ENCODE results near the gene ENTPD5. TPM values are rescaled to one million over a fixed set of nuclear protein-coding genes. Genes with fewer than 3 reads are reported as not detected.

Gene ENTPD5, protein sequence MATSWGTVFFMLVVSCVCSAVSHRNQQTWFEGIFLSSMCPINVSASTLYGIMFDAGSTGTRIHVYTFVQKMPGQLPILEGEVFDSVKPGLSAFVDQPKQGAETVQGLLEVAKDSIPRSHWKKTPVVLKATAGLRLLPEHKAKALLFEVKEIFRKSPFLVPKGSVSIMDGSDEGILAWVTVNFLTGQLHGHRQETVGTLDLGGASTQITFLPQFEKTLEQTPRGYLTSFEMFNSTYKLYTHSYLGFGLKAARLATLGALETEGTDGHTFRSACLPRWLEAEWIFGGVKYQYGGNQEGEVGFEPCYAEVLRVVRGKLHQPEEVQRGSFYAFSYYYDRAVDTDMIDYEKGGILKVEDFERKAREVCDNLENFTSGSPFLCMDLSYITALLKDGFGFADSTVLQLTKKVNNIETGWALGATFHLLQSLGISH
- total RNA-seq (2022; extraction: Qiagen RNA extraction): 5.1 to 6.5 TPM (median 5.9 TPM) in 5 replicates

DNA sequence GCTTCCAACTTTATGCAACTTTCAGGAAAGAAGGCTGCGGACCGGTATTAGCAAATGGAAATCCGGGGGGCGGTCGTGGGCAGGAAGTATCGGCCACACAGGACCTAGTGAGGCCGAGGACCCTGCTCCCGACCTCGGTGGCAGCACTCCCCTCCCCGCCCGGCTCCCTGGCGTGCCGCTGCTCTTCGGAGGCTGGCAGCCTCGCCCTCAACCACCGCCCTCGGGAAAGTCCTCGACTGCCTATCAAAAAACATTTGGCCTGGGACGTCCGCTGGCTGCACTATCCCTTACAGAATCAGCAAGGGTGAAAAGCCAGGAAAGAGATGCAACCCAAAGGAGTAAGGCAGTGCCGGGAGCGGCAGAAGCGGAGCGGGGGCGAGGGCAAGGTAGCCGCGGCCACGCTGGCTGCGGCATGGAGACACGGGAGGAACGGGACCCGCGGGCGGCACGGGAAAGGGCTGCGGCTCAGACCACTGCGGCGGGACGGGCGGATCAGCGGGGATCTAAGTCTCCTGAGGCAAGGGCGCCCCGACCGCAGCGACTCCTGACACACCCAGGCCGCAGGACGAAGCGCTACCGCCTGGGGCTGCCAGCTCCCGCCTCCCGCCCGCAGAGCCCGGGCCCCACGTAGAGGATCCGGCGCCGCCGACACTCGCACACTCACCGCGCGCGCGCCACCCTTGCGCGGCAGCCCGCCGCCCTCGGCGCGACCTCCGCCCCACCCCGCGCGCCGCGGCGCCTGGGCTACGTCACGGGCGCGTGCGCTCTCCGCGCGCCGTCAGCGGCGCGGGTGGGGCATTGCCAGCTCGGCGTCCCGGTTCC is at the start of gene ENTPD5, which contains the start of gene BBOF1:
ENTPD5 (minus strand) TSS at position 703 of the 822 bp plus-strand sequence. CDS start 31,186 bp downstream, outside the sequence.
BBOF1 (plus strand) TSS at position 764 of the 822 bp plus-strand sequence. CDS start 130 bp downstream, outside the sequence.

DNA sequence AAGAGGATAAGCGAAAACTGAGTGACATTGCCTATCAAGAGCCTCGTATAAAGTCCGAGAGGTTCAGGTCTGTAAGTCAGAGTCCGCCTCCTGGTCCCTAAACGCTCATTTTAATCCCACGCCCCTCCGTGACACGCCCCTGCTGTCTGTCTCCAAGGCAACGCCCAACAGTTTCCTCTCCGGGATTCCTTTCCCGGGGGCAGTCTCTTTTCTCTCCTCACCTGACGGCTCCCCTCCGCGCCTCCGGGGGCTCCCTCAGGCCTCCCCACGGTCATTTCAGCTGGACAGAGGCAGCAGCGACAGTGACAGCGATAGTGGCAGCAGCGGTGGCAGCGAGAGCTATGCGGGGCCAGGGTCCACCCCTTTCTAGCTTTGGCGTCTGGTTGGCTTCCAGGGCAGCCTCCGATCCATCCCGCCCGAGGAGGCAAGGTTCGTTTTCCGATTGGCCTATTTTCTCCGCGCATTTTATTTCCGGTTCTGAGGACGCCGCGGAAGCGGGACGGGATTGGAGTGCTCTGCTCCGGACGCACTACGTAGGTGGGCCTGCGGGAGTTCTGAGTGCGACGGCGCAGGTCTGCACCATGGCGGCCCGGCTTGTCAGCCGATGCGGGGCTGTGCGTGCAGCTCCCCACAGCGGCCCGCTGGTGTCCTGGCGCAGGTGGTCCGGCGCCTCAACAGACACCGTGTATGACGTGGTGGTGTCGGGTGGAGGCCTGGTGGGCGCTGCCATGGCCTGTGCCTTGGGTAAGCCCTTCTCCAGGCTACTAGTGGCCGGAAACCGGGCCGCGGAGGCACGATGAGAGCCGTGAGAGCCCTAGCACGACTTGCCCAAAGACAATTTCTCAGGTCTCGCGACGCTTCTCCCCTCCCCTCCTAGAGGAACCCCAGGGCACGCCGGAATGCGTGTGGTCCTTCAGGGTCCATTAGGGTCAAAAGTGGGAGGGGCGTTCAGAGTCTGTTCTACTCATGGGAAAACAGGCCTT is 69.0 kb downstream of the ENTPD5 start, which contains the start of the genes COQ6 and FAM161B:
COQ6 (plus strand) TSS at position 551 of the 983 bp plus-strand sequence; CDS start at position 582, 31 bp downstream.
FAM161B (minus strand) TSS at position 343 of the 983 bp plus-strand sequence; CDS start at position 275, 68 bp downstream.

Other genes starting within 250 kb of the ENTPD5 start
- 7.5 to 8.8 TPM (median 8.2 TPM) in 5 replicates for gene PTGR2, start 167.5 kb downstream of the ENTPD5 start, total RNA-seq (2022; extraction: Qiagen RNA extraction)
- 43.9 to 56.6 TPM (median 44.3 TPM) in 5 replicates for gene ZNF410, start 132.4 kb downstream of the ENTPD5 start, total RNA-seq (2022; extraction: Qiagen RNA extraction)
- 1.4 to 1.9 TPM (median 1.7 TPM) in 5 replicates for gene FAM161B, start 69.2 kb downstream of the ENTPD5 start, total RNA-seq (2022; extraction: Qiagen RNA extraction)
- gene COQ6, start 69.0 kb downstream of the ENTPD5 start, total RNA-seq (2022; extraction: Qiagen RNA extraction): 22.1 to 26.9 TPM (median 25.9 TPM) in 5 replicates
- gene BBOF1, start 61 bp upstream of the ENTPD5 start, total RNA-seq (2022; extraction: Qiagen RNA extraction): 2.8 to 4.2 TPM (median 3.2 TPM) in 5 replicates
- 2.0 to 3.1 TPM (median 2.6 TPM) in 5 replicates for gene ALDH6A1, start 65.2 kb upstream of the ENTPD5 start, total RNA-seq (2022; extraction: Qiagen RNA extraction)
- 3.7 to 6.9 TPM (median 4.2 TPM) in 5 replicates for gene LIN52, start 65.7 kb upstream of the ENTPD5 start, total RNA-seq (2022; extraction: Qiagen RNA extraction)
- not detected in 5 replicates for gene VSX2, start 220.2 kb upstream of the ENTPD5 start, total RNA-seq (2022; extraction: Qiagen RNA extraction)